ENCODE measurements around the gene IRS1. TPM values are rescaled to one million over a fixed set of nuclear protein-coding genes. Genes with fewer than 3 reads are reported as not detected.

IRS1 gene
- total RNA-seq, 1 experiment from 2014 or later: 34.4 TPM

- peaks cover 46% of the 10 kb centered on the region for H3K36me3 Mint-ChIP-seq (ENCODE audit: insufficient read depth, unreplicated experiment)
- no peak for DNase-seq
- intact Hi-C loops (cut with micrococcal nuclease; ENCODE audit: unreplicated experiment): loop anchor here (10.0 kb wide), 1 partner anchor 146 kb away; no protein-coding TSS in a partner anchor
- CTCF ChIA-PET: no interaction called here
- H3K27ac Mint-ChIP-seq (ENCODE audit: unreplicated experiment): peak overlapping the region; percentile 98
- TF ChIP-seq, protein P1, sequence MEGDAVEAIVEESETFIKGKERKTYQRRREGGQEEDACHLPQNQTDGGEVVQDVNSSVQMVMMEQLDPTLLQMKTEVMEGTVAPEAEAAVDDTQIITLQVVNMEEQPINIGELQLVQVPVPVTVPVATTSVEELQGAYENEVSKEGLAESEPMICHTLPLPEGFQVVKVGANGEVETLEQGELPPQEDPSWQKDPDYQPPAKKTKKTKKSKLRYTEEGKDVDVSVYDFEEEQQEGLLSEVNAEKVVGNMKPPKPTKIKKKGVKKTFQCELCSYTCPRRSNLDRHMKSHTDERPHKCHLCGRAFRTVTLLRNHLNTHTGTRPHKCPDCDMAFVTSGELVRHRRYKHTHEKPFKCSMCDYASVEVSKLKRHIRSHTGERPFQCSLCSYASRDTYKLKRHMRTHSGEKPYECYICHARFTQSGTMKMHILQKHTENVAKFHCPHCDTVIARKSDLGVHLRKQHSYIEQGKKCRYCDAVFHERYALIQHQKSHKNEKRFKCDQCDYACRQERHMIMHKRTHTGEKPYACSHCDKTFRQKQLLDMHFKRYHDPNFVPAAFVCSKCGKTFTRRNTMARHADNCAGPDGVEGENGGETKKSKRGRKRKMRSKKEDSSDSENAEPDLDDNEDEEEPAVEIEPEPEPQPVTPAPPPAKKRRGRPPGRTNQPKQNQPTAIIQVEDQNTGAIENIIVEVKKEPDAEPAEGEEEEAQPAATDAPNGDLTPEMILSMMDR (IDR thresholded peaks at IDR 0.05; ENCODE audit: unreplicated experiment): no peak
- BruUV-seq (replicated peaks): no TSS peak
- H3K4me1 Mint-ChIP-seq (ENCODE audit: low read depth, unreplicated experiment): peaks cover 12% of the 10 kb centered on the region
- no peak overlapping the region for H3K4me3 Mint-ChIP-seq (ENCODE audit: low read depth, unreplicated experiment)
- H3K27me3 Mint-ChIP-seq (ENCODE audit: unreplicated experiment): no peaks in the 10 kb centered on the region
- H3K9me3 Mint-ChIP-seq (ENCODE audit: low read depth, unreplicated experiment): no peaks in the 10 kb centered on the region
These were observed 39.1 kb upstream of the IRS1 start for GRCh38 chr2:226838722-226839121.

DNA sequence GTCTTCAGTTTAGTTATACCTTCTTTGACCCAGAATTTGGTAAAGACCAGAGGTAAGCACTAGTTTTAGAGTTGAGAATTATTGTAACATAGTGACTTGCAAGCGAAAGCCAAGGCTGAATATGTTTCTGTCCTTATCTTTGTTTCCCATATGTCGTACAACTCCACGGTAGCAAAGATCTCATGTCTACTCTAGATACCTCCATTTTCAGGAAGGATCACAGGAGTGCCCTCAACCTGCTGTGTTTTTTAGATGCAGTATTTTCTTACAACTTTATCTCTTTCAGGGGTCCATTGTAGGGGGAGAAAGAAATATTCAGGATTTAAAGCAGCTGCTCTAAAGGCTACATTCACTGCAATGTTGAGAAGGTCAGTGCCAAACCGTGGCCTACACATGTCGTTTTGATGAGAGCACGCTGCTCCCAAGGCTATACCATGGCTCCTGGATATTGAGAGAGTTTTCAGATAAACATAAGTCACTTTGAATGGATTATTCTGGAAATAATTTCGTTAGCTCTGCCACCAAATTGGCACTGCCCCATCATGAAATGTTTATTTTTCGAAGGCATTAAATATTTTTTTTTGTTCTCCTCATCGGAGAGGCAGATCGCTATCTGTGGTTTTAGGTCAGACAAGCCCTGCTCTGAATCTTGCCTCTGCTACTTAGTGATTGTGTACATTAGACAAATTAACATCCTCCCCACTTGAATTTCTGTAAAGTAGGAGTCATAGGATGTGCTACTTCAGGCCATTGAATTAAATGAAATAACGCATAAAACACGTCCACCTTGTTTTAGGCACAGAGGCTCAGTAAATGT is 38.4 kb upstream of the IRS1 start:
- intact Hi-C loops (cut with micrococcal nuclease; ENCODE audit: unreplicated experiment): loop anchor here (10.0 kb wide), 1 partner anchor 147 kb away; no protein-coding TSS in a partner anchor
- CTCF ChIA-PET: interaction anchor here (0.6 kb wide), 1 partner anchor 51 kb away, joined by 7 read pairs; no protein-coding TSS in a partner anchor
- H3K4me3 Mint-ChIP-seq (ENCODE audit: low read depth, unreplicated experiment): peak overlapping the region; percentile 98

DNA sequence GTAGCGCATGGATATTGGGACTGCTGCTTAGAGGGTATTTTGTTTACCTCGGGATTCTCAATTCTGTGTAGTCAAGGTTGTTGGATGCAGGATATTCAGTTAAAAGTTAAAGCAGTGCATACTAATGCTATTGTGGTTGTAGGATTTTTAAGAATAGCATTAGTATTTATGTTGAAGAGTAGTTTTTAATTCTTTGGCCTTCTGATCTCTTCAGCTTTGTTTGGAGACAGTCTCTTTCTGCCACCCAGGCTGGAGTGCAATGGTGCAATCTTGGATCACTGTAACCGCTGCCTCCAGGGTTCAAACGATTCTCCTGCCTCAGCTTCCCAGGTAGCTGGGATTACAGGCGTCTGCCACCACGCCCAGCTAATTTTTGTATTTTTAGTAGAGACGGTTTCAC is 37.7 kb upstream of the IRS1 start:
- TF ChIP-seq, protein P1 (IDR thresholded peaks at IDR 0.05; ENCODE audit: unreplicated experiment): no peak
- H3K9me3 Mint-ChIP-seq (ENCODE audit: low read depth, unreplicated experiment): no peaks in the 10 kb centered on the region
- H3K36me3 Mint-ChIP-seq (ENCODE audit: insufficient read depth, unreplicated experiment): peaks cover 46% of the 10 kb centered on the region
- CTCF ChIA-PET: interaction anchor here (0.6 kb wide), 1 partner anchor 50 kb away, joined by 7 read pairs; no protein-coding TSS in a partner anchor
- H3K27ac Mint-ChIP-seq (ENCODE audit: unreplicated experiment): peak overlapping the region; percentile 98
- BruUV-seq (replicated peaks): no TSS peak
- no peaks in the 10 kb centered on the region for H3K27me3 Mint-ChIP-seq (ENCODE audit: unreplicated experiment)
- no peak for DNase-seq
- intact Hi-C loops (cut with micrococcal nuclease; ENCODE audit: unreplicated experiment): loop anchor here (10.0 kb wide), 1 partner anchor 147 kb away; no protein-coding TSS in a partner anchor
- H3K4me3 Mint-ChIP-seq (ENCODE audit: low read depth, unreplicated experiment): peak overlapping the region; percentile 98
- H3K4me1 Mint-ChIP-seq (ENCODE audit: low read depth, unreplicated experiment): peaks cover 18% of the 10 kb centered on the region

More for the DNA sequence above, 38.4 kb upstream of the IRS1 start:
- H3K36me3 Mint-ChIP-seq (ENCODE audit: insufficient read depth, unreplicated experiment): peaks cover 46% of the 10 kb centered on the region
- TF ChIP-seq, protein P1 (IDR thresholded peaks at IDR 0.05; ENCODE audit: unreplicated experiment): no peak
- H3K9me3 Mint-ChIP-seq (ENCODE audit: low read depth, unreplicated experiment): no peaks in the 10 kb centered on the region
- H3K27ac Mint-ChIP-seq (ENCODE audit: unreplicated experiment): peak overlapping the region; percentile 98
- no peak for DNase-seq
- BruUV-seq (replicated peaks): no TSS peak
- no peaks in the 10 kb centered on the region for H3K27me3 Mint-ChIP-seq (ENCODE audit: unreplicated experiment)
- H3K4me1 Mint-ChIP-seq (ENCODE audit: low read depth, unreplicated experiment): peaks cover 18% of the 10 kb centered on the region

DNA sequence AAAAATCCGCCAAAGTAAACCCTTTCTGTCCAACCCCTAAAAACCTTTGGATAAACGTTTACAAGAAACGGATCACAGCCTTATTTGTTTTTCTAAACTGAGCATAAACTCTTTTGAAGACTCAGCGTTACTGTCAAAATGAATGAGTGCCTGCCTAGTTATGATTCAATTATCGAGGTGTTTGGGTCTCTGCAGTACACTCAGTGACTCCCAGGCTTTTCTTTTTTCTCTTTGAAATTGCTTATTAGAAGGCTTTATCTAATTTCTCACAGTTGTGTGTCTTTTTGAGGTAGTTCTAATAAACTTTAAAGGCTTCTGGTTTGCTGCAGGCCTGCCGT is 36.9 kb upstream of the IRS1 start:
- TF ChIP-seq, protein P1 (IDR thresholded peaks at IDR 0.05; ENCODE audit: unreplicated experiment): no peak
- H3K36me3 Mint-ChIP-seq (ENCODE audit: insufficient read depth, unreplicated experiment): peaks cover 46% of the 10 kb centered on the region
- H3K4me3 Mint-ChIP-seq (ENCODE audit: low read depth, unreplicated experiment): peak overlapping the region; percentile 98
- CTCF ChIA-PET: no interaction called here
- H3K27me3 Mint-ChIP-seq (ENCODE audit: unreplicated experiment): no peaks in the 10 kb centered on the region
- peaks cover 18% of the 10 kb centered on the region for H3K4me1 Mint-ChIP-seq (ENCODE audit: low read depth, unreplicated experiment)
- BruUV-seq (replicated peaks): no TSS peak
- intact Hi-C loops (cut with micrococcal nuclease; ENCODE audit: unreplicated experiment): loop anchor here (10.0 kb wide), 1 partner anchor 148 kb away; no protein-coding TSS in a partner anchor
- no peaks in the 10 kb centered on the region for H3K9me3 Mint-ChIP-seq (ENCODE audit: low read depth, unreplicated experiment)
- peak overlapping the region; percentile 98 for H3K27ac Mint-ChIP-seq (ENCODE audit: unreplicated experiment)
- no peak for DNase-seq
